Activated CD8-positive, alpha-beta memory T cell treated with anti-CD3 and anti-CD28 coated beads for 36 hours (primary cell): ENCODE measurements around the gene CD2AP. TPM values are rescaled to one million over a fixed set of nuclear protein-coding genes. Genes with fewer than 3 reads are reported as not detected.
"Not testable (repeated sequence)": the region's sequence is repeated elsewhere in the genome, so short reads cannot be mapped to it uniquely, and the experiment has no call there.

Experiments used
- CTCF ChIA-PET: fragments of 350-600 bp; sonication (Branson Sonifier 250); formaldehyde crosslinking; loops from one replicate; lab custom pipeline; 2021; ENCODE audit warnings: antibody characterized with exemption; lab: Charles Lee
- POLR2A ChIA-PET: fragments of 350-600 bp; sonication (Branson Sonifier 250); formaldehyde crosslinking; loops from one replicate; lab custom pipeline; 2021; ENCODE audit warnings: antibody characterized with exemption; lab: Charles Lee
- total RNA-seq, 2 experiments: library from RNA; stranded (reverse); gene quantifications; one replicate each; pipeline ENCODE4 v1.2.3, GENCODE V29; 2021

The CD2AP gene
- total RNA-seq, 2 experiments from 2014 or later = 28.6 to 29.3 TPM

- ChIA-PET POLR2A (no interaction called here), CTCF (no interaction called here)
Measured at GRCh38 chr6:47455533-47456209, 21.9 kb upstream of the CD2AP start.

DNA sequence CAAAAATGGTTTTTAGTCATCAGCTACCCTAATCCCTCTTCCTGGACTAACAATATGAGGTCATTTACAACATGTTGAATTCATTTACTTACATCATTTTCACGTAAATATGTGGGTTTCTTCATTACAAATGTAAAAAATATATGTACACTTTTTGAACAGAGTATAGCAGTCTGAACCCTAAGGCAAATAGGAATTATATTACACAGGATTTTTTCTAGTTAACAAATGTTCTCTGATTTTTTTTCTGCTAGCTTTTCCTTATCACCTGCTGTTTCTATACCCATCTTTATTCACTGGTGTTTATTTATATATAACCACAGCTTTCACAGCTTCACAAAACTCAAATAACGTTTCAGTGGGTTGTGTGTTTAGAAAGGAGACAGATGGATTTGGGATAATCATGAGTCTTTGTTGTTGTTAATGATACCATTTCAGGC is 21.0 kb upstream of the CD2AP start:
- CTCF ChIA-PET = no interaction called here

GRCh38 chr6:47457370-47457769 is 20.2 kb upstream of the CD2AP start:
- ChIA-PET CTCF (no interaction called here), POLR2A (no interaction called here)

More for the DNA sequence above, 21.0 kb upstream of the CD2AP start:
- POLR2A ChIA-PET = no interaction called here

DNA sequence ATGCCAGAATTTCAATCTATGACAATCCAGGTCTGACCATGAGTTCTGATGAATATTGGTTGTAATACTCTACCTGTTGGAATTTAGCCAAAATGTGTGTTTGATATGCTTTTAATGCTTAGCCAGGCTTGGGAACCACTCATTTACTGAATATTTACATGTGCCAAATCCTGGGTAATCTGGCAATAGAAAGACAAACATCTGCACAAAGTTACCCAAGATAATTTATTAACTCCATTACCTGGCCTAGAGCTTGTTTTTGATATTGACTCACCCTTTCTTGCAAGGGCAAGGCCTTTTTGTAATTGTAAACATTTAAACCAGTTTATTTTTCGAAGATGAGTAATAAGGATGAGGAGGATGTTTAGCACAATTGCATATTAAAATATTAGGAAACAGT is 13.5 kb upstream of the CD2AP start:
- POLR2A ChIA-PET = no interaction called here
- CTCF ChIA-PET = no interaction called here

- ChIA-PET CTCF (no interaction called here), POLR2A (interaction anchor here (0.5 kb wide), 1 partner anchor 46 kb away, joined by 3 read pairs; no protein-coding TSS in a partner anchor)
Measured at GRCh38 chr6:47465117-47465516, 12.5 kb upstream of the CD2AP start.

GRCh38 chr6:47471911-47472310 is 5.7 kb upstream of the CD2AP start:
- CTCF ChIA-PET = no interaction called here
- POLR2A ChIA-PET = no interaction called here

DNA sequence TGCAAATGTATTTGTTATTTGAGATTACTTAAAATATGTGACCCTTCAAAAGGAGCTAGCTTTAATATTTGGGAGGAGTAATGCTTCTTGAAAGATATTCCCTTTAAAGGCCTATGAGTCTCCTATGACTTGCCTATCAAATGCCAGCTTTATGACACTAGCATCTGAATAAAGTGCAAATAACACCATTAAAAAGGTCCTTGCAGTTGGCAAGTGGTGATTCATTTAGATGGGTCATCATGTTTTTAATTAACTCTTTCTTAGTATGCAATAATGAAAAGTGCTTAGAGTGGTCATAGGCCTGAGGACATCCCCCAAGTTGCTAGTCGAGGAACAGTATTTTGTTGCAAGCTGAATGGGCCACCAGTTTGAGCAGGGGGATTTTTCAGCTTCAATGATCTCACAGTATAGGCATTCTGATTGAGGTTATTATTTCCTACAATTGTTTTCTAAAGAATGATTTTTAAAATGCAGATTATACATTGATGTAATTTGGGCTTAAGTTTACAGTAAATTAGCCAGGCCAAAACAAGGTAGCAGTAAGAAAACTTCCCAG is 3.7 kb upstream of the CD2AP start:
- CTCF ChIA-PET = interaction anchor here (0.8 kb wide), 1 partner anchor 10 kb away, joined by 3 read pairs; no protein-coding TSS in a partner anchor
- POLR2A ChIA-PET = no interaction called here

DNA sequence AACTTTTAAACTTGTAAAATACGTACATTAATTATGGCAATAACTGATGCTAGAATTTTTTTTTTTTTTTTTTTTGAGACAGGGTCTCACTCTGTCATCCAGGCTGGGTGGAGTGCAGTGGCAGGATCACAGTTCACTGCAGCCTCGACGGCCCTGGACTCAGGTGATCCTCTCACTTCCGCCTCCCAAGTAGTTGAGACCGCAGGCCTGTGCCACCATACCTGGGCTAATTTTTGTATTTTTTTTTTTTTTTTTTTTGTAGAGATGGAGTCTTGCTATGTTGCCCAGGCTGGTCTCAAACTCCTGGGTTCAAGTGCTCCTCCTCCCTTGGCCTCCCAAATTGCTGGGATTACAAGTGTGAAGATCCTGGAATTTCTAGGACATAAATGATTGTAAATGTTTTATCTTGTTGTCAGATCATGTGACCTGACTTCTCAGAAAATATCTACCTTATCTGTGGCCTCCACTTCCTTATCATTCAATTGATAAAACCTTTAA is 2.2 kb upstream of the CD2AP start:
- CTCF ChIA-PET = no interaction called here
- POLR2A ChIA-PET = no interaction called here

- ChIA-PET POLR2A (interaction anchor here (0.6 to 1.7 kb wide), 3 partner anchors 11 to 25 kb away, joined by 4 to 9 read pairs (median 6); no protein-coding TSS in a partner anchor), CTCF (no interaction called here)
Measured at GRCh38 chr6:47476781-47477496, 650 bp upstream of the CD2AP start.

DNA sequence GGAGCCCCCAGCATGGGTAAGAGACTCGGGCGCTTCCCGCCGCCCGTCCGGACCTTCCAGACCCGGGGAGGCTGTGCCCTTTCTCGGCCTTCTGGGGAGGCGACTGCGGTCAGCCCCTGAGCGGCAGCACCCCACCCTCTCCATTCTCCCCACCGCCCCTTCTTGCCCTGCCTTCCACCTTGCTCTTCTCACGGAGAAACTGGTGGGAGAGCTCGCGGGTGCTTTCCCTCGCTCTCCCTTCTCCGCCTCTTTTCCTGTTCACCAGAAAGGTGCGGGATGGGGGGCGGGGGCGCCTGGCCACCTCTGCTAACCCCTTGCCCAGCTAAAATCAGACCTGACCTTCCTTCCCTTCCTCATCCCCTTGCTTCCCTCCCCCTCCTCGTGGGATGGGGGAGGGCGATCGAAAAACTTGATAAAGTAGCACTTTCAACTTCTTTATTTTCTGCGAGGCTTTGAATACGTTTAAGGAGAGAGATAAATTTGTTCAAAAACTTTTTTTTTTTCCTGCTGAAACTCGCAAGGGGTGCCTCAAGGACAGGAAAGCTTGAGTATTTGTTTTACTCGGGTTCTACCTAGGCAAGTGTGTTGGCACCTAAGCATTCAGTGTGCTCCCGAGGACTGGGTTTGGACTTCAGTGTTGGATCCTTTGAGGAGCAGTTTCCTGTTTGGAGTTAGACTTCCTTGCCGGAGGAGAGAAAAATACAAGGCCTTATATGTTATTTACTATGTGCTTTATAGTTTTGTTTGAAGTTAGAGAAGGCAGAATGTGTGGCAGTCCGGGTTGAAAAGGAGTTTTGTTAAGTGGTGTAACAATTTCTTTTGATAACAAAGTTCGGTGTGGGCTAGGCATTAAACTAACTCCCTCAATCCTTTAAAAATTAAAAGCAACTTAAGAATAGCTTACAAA is 897 bp downstream of the CD2AP start:
- ChIA-PET CTCF (no interaction called here), POLR2A (interaction anchor here (0.6 to 1.7 kb wide), 3 partner anchors 10 to 176 kb away, joined by 3 to 6 read pairs (median 3); no protein-coding TSS in a partner anchor)

GRCh38 chr6:47479140-47479508 is 1.5 kb downstream of the CD2AP start:
- ChIA-PET POLR2A (no interaction called here), CTCF (no interaction called here)

DNA sequence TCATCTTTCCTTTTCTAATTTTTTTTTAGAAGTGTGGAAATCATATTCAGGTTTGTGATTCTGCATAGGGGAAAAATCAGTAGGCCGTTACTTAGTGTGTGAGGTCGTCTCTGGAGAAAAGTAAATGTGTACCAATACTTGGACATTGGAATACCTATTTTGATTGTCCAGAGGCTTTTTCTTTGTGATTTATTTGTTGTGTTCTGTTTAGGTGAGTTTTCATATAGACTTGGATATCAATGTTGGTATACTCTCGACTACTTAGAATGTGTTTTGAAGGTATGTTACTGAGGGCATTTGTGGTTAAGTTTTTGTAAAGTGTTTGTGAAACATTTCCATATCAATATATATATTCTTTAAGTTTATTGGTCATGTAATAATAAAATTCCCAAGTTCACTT is 2.3 kb downstream of the CD2AP start:
- ChIA-PET CTCF (no interaction called here), POLR2A (no interaction called here)

- CTCF ChIA-PET, POLR2A ChIA-PET: not testable (repeated sequence)
Measured at GRCh38 chr6:47481213-47481612, 3.6 kb downstream of the CD2AP start.

DNA sequence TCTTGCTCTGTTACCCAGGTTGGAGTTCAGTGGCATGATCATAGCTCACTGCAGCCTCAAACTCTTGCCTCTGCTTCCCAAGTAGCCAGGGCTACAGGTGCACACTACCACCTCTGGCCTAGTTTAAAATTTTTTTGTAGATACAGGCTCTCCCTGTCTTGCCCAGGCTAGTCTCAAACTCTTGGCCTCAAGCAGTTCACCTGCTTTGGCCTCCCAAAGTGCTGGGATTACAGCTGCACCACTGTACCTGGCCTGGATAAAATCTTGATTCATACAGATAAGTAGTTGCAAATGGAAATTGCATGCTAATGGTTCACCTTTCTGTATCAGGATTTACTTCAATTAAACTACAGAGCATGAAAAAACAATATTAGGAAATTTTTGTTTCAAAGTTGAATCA is 4.2 kb downstream of the CD2AP start:
- ChIA-PET CTCF (no interaction called here), POLR2A (no interaction called here)

- ChIA-PET CTCF (interaction anchor here (1.6 kb wide), 1 partner anchor 10 kb away, joined by 3 read pairs; no protein-coding TSS in a partner anchor), POLR2A (no interaction called here)
Measured at GRCh38 chr6:47483516-47483852, 5.9 kb downstream of the CD2AP start.

GRCh38 chr6:47483853-47484546 is 6.4 kb downstream of the CD2AP start:
- POLR2A ChIA-PET = no interaction called here
- CTCF ChIA-PET = interaction anchor here (1.6 kb wide), 1 partner anchor 10 kb away, joined by 3 read pairs; no protein-coding TSS in a partner anchor

DNA sequence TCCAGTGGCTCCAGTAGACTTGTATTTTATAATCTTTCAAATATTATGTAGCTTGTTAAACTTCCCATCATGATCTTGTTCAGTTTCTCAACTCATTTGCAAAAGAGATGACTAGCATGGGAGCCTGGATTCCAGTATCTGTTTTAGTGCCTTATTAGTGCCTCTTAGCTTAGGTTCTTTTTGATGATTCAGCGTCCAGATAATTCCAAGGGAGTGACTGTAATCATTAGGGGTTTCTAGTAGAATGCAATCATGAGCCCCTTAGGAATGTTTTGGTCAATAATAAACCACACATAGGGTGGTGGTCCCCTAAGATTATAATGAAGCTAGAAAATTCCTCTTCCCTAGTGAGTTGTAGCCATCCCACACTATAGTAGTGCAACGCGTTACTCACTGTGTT is 7.0 kb downstream of the CD2AP start:
- ChIA-PET POLR2A (no interaction called here), CTCF (interaction anchor here (0.5 to 1.6 kb wide), 2 partner anchors 11 to 17 kb away, joined by 3 read pairs; no protein-coding TSS in a partner anchor)

GRCh38 chr6:47485083-47485482 is 7.5 kb downstream of the CD2AP start:
- POLR2A ChIA-PET = no interaction called here

More at GRCh38 chr6:47485083-47485482, 7.5 kb downstream of the CD2AP start:
- CTCF ChIA-PET = interaction anchor here (0.5 kb wide), 1 partner anchor 17 kb away, joined by 3 read pairs; no protein-coding TSS in a partner anchor
